Mucosa of descending colon (tissue), 3 donors: ENCODE data around the gene CRIM1. TPM values are rescaled to one million over a fixed set of nuclear protein-coding genes. Genes with fewer than 3 reads are reported as not detected.

Experiments used
- ATAC-seq: fragments of 200-7000 bp; cut with Tn5 transposase; one replicate; pipeline ENCODE4 v1.9.1; 2020; ENCODE audit warnings: mild to moderate bottlenecking, moderate library complexity
- DNase-seq, 3 donors: peaks; one replicate each; pipeline ENCODE4 v3.0.0-alpha.2; 2020
- H3K36me3 ChIP-seq: fragments of 200-600 bp; one replicate; pipeline ENCODE4 v1.8.0; 2021; ENCODE audit warnings: low read depth, mild to moderate bottlenecking
- H3K4me1 ChIP-seq: fragments of 200-600 bp; one replicate; pipeline ENCODE4 v1.8.0; 2021; ENCODE audit warnings: low read depth, mild to moderate bottlenecking
- H3K4me3 ChIP-seq: fragments of 200-600 bp; one replicate; pipeline ENCODE4 v1.8.0; 2021; ENCODE audit warnings: mild to moderate bottlenecking
- H3K9me3 ChIP-seq: fragments of 200-600 bp; one replicate; pipeline ENCODE4 v1.8.0; 2021; ENCODE audit warnings: mild to moderate bottlenecking
- CTCF ChIP-seq: fragments of 200-600 bp; IDR thresholded peaks from one replicate; pipeline ENCODE4 v1.8.0; 2022; ENCODE audit warnings: antibody characterized with exemption, mild to moderate bottlenecking
- intact Hi-C, 2 donors: fragments of 100-400 bp; cut with DNase I in 1 of 2; cut with micrococcal nuclease in 1 of 2; formaldehyde crosslinking; loops; one replicate each; pipeline versions ENCODE4 v1.11.0 to v1.11.1; 2022; cut with DNase I, micrococcal nuclease
- total RNA-seq, 3 donors: library from RNA; stranded (reverse); fragmentation: NEBNext Ultra II Directional in 2 of 3; extraction: Animal tissue kit (Norgen Biotek cat#: 25700) in 2 of 3; gene quantifications; one replicate each; pipeline versions ENCODE4 v1.2.1 to v1.2.4, GENCODE V29; 2021 to 2023
- donor health status: DM: no; HTN: no; CAD: no; lungs with moderate emphysema.
- donor health status: DM: no; HTN: no; CAD: no.
- donor health status: DM: no; HTN: yes; CAD: no.

CRIM1 gene
- total RNA-seq, 3 donors from 2014 or later, result 66.9 to 104 (median 85.8) TPM

DNA sequence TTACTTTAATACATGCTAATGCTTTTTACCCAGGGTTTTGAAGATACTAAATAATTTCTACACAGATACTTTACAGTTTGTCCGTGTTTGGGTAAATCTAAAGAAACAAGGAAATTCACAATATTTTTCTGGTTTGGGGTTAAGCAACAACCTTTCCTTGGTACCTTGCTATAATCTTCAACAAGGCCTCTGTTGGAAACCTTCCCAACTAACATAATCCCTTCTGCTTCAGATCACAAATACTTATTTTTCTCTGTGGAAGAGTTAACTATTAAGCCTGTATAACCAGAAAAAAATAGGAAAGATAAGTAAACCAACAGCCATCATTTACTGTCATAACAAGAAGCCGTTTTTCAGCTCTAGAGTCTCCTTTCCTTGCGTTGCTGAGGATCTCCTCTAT, 227.4 kb downstream of the CRIM1 start:
- H3K9me3 ChIP-seq, result no peaks in the 10 kb centered on the region
- no peak for DNase-seq
- no peaks in the 10 kb centered on the region for H3K36me3 ChIP-seq
- intact Hi-C loops, result no loop called here
- peaks cover 8% of the 10 kb centered on the region for H3K4me1 ChIP-seq
- no peak for TF ChIP-seq CTCF
- H3K4me3 ChIP-seq, result no peak overlapping the region
- no peak for ATAC-seq

- H3K36me3 ChIP-seq, result no peaks in the 10 kb centered on the region
- H3K4me1 ChIP-seq, result peaks cover 4% of the 10 kb centered on the region
- H3K4me3 ChIP-seq, result no peak overlapping the region
- no peak for TF ChIP-seq CTCF
- no peaks in the 10 kb centered on the region for H3K9me3 ChIP-seq
- ATAC-seq (no peak), DNase-seq (no peak)
- intact Hi-C loops, result no loop called here
Observed at GRCh38 chr2:36584148-36584794, 228.7 kb downstream of the CRIM1 start.

- intact Hi-C loops, result no loop called here
Observed at GRCh38 chr2:36586672-36587071, 231.1 kb downstream of the CRIM1 start.

DNA sequence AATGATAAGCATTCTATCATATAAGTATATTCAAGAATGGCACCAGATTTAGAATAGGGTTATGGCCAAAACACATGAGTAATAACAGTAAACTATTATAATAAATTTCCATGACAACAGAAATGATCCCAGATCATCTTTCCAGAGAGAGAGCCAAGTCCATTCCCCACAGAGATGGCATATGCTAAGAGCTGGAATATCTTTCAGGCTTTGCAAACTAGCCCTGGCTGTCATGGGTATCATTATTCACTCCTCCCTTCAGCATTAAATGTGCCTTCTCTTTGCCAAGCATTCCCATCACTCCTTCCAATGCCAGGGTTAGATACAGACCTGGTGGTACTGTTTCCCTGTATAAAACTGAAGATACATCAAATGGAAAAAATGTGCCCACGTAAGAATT, 231.5 kb downstream of the CRIM1 start:
- H3K36me3 ChIP-seq, result no peaks in the 10 kb centered on the region

More at GRCh38 chr2:36586672-36587071, 231.1 kb downstream of the CRIM1 start:
- ATAC-seq, result no peak
- Histone ChIP-seq H3K4me3 (no peak overlapping the region), H3K36me3 (no peaks in the 10 kb centered on the region), H3K9me3 (no peaks in the 10 kb centered on the region), H3K4me1 (peaks cover 2% of the 10 kb centered on the region)
- no peak for DNase-seq
- TF ChIP-seq CTCF, result no peak

GRCh38 chr2:36587556-36587955, 232.0 kb downstream of the CRIM1 start:
- no peaks in the 10 kb centered on the region for H3K36me3 ChIP-seq
- no peaks in the 10 kb centered on the region for H3K9me3 ChIP-seq
- TF ChIP-seq CTCF, result no peak
- no peak for DNase-seq
- no peak overlapping the region for H3K4me3 ChIP-seq
- no peak for ATAC-seq
- peaks cover 5% of the 10 kb centered on the region for H3K4me1 ChIP-seq
- intact Hi-C loops, result no loop called here

More for the DNA sequence above, 231.5 kb downstream of the CRIM1 start:
- intact Hi-C loops, result no loop called here
- TF ChIP-seq CTCF, result no peak
- H3K4me1 ChIP-seq, result peaks cover 5% of the 10 kb centered on the region
- no peak for ATAC-seq
- no peak overlapping the region for H3K4me3 ChIP-seq
- DNase-seq, result no peak
- no peaks in the 10 kb centered on the region for H3K9me3 ChIP-seq

DNA sequence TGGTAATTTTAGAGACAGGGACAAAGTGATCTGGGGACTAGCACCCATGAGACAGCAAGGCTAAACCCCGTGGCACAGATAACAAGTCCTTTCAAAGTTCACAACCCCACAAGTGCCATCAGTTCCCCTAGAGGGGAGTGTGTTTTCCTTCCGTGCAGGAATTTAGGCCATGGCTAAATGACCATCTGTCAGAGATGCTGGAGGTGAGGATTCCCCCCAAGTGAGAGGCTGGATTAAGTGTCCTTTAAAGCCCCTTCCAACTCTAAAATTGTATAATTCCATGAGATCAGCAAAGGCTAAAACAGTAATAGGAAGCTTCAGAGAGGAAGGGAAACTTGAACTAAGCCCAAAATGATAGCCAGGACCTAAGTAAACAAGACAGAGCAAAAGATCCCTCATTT, 233.7 kb downstream of the CRIM1 start:
- intact Hi-C loops, result no loop called here
- no peaks in the 10 kb centered on the region for H3K9me3 ChIP-seq
- no peaks in the 10 kb centered on the region for H3K36me3 ChIP-seq
- TF ChIP-seq CTCF, result no peak
- no peak overlapping the region for H3K4me3 ChIP-seq
- peaks cover 5% of the 10 kb centered on the region for H3K4me1 ChIP-seq
- ATAC-seq, result no peak
- DNase-seq, result no peak
